Type B pancreatic cell (in vitro differentiated cells): ENCODE measurements around the gene ROCK1. TPM values are rescaled to one million over a fixed set of nuclear protein-coding genes. Genes with fewer than 3 reads are reported as not detected.

Source experiments
- DNase-seq: peaks from one replicate; pipeline ENCODE4 v3.0.0; 2021; ENCODE audit warnings: mixed read lengths; ENCODE audit not compliant: unreplicated experiment; ENCODE audit errors: extremely low spot score
- H3K27ac Mint-ChIP-seq: 2 replicates; pipeline ENCODE4 v1.8.0; 2021; ENCODE audit warnings: mild to moderate bottlenecking, mixed read lengths
- H3K27me3 Mint-ChIP-seq: 2 replicates; pipeline ENCODE4 v1.8.0; 2021; ENCODE audit warnings: mixed read lengths
- H3K36me3 Mint-ChIP-seq: 2 replicates; pipeline ENCODE4 v1.8.0; 2021; ENCODE audit warnings: mixed read lengths
- H3K4me1 Mint-ChIP-seq: one replicate; pipeline ENCODE4 v1.8.0; 2021; ENCODE audit warnings: mixed read lengths; ENCODE audit not compliant: unreplicated experiment
- H3K4me3 Mint-ChIP-seq: 2 replicates; pipeline ENCODE4 v1.8.0; 2021; ENCODE audit warnings: mild to moderate bottlenecking, mixed read lengths
- H3K9me3 Mint-ChIP-seq: 2 replicates; pipeline ENCODE4 v1.8.0; 2021; ENCODE audit warnings: mixed read lengths
- CTCF ChIP-seq: fragments of 200-600 bp; sonication (generic); conservative IDR thresholded peaks from 2 replicates; pipeline ENCODE4 v1.5.0; 2021; ENCODE audit warnings: antibody characterized with exemption, mild to moderate bottlenecking
- total RNA-seq: library from RNA; stranded (reverse); gene quantifications from 2 replicates; pipeline ENCODE4 v1.2.1, GENCODE V29; 2021; ENCODE audit warnings: low replicate concordance

Gene ROCK1
- total RNA-seq, 1 donor from 2014 or later = 42.4 TPM

- TF ChIP-seq CTCF = no peak
- Mint-ChIP-seq H3K9me3 (peaks cover 5% of the 10 kb centered on the region), H3K27me3 (no peaks in the 10 kb centered on the region), H3K4me3 (no peak overlapping the region), H3K36me3 (peaks cover 9% of the 10 kb centered on the region), H3K4me1 (peaks cover 26% of the 10 kb centered on the region), H3K27ac (no peak overlapping the region)
- no peak for DNase-seq
Measured at GRCh38 chr18:21073180-21073579, 38.4 kb downstream of the ROCK1 start.

GRCh38 chr18:21071071-21071470 lies 40.5 kb downstream of the ROCK1 start:
- DNase-seq = no peak

GRCh38 chr18:21069468-21069867 lies 42.1 kb downstream of the ROCK1 start:
- Mint-ChIP-seq H3K27me3 (no peaks in the 10 kb centered on the region), H3K4me1 (peaks cover 12% of the 10 kb centered on the region), H3K9me3 (no peaks in the 10 kb centered on the region), H3K27ac (no peak overlapping the region), H3K4me3 (no peak overlapping the region), H3K36me3 (peaks cover 9% of the 10 kb centered on the region)
- no peak for TF ChIP-seq CTCF
- DNase-seq = no peak

More at GRCh38 chr18:21071071-21071470, 40.5 kb downstream of the ROCK1 start:
- Mint-ChIP-seq H3K4me3 (no peak overlapping the region), H3K36me3 (peaks cover 16% of the 10 kb centered on the region), H3K27me3 (no peaks in the 10 kb centered on the region), H3K27ac (no peak overlapping the region), H3K9me3 (peaks cover 5% of the 10 kb centered on the region), H3K4me1 (peaks cover 22% of the 10 kb centered on the region)
- TF ChIP-seq CTCF = no peak

- Mint-ChIP-seq H3K27ac (peak overlapping the region; percentile 9), H3K36me3 (peaks cover 27% of the 10 kb centered on the region), H3K4me1 (peaks cover 4% of the 10 kb centered on the region), H3K4me3 (no peak overlapping the region), H3K9me3 (no peaks in the 10 kb centered on the region), H3K27me3 (no peaks in the 10 kb centered on the region)
- no peak for DNase-seq
- TF ChIP-seq CTCF = no peak
Measured at GRCh38 chr18:21064347-21064746, 47.3 kb downstream of the ROCK1 start.

- Mint-ChIP-seq H3K27me3 (no peaks in the 10 kb centered on the region), H3K9me3 (no peaks in the 10 kb centered on the region), H3K4me3 (no peak overlapping the region), H3K4me1 (peaks cover 4% of the 10 kb centered on the region), H3K36me3 (peaks cover 27% of the 10 kb centered on the region), H3K27ac (no peak overlapping the region)
- TF ChIP-seq CTCF = no peak
- DNase-seq = no peak
Measured at GRCh38 chr18:21063011-21063410, 48.6 kb downstream of the ROCK1 start.

- TF ChIP-seq CTCF = no peak
- no peaks in the 10 kb centered on the region for H3K4me1 Mint-ChIP-seq
- no peak for DNase-seq
- no peak overlapping the region for H3K27ac Mint-ChIP-seq
- no peak overlapping the region for H3K4me3 Mint-ChIP-seq
- H3K9me3 Mint-ChIP-seq = no peaks in the 10 kb centered on the region
- H3K36me3 Mint-ChIP-seq = peaks cover 17% of the 10 kb centered on the region
- no peaks in the 10 kb centered on the region for H3K27me3 Mint-ChIP-seq
Measured at GRCh38 chr18:21057112-21057511, 54.5 kb downstream of the ROCK1 start.
